Cardiac fibroblast (primary cell): Measurements from ENCODE around the gene TFRC.
"Not testable (repeated sequence)": the region's sequence is repeated elsewhere in the genome, so short reads cannot be mapped to it uniquely, and the experiment has no call there.

Experiments used
- DNase-seq, 2 donors: peaks; one replicate each; pipeline versions ENCODE4 v3.0.0 to v3.0.0-alpha.2; 2010; ENCODE audit warnings: low read depth in 2 of 2
- H3K4me3 ChIP-seq, 2 donors: replicated peaks in 1 of 2; 1 replicate in 1 of 2; 2 replicates in 1 of 2; pipeline ENCODE4 v1.5.1; 2011; ENCODE audit warnings: low read depth in 2 of 2, low read length in 2 of 2, mild to moderate bottlenecking in 2 of 2, moderate library complexity in 1 of 2
- TF ChIP-seq, protein P1 (sequence below): IDR thresholded peaks from one replicate; pipeline ENCODE4 v1.5.1; 2011; ENCODE audit warnings: low read depth, mild to moderate bottlenecking, low read length, inconsistent platforms

TFRC gene

DNA sequence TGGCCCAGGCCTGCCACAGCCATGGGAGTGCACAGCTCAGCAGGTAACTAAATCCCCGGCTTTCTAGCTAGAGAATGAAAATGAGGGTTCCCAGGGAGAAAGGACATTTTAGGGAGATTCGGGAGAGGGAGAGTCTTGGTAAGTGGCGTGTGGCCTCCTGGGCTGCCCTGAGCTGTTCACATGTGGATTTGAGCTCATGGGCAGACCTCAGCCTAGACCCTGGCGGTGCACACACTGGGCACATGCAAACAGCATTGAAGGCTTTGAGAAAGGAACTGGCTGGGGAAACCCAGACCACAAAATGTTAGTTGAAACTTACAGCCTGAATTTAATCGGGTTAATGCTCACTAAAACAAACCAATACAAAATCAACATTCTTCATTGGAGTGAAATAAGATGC is 72.4 kb downstream of the TFRC start:
- TF ChIP-seq, protein P1, sequence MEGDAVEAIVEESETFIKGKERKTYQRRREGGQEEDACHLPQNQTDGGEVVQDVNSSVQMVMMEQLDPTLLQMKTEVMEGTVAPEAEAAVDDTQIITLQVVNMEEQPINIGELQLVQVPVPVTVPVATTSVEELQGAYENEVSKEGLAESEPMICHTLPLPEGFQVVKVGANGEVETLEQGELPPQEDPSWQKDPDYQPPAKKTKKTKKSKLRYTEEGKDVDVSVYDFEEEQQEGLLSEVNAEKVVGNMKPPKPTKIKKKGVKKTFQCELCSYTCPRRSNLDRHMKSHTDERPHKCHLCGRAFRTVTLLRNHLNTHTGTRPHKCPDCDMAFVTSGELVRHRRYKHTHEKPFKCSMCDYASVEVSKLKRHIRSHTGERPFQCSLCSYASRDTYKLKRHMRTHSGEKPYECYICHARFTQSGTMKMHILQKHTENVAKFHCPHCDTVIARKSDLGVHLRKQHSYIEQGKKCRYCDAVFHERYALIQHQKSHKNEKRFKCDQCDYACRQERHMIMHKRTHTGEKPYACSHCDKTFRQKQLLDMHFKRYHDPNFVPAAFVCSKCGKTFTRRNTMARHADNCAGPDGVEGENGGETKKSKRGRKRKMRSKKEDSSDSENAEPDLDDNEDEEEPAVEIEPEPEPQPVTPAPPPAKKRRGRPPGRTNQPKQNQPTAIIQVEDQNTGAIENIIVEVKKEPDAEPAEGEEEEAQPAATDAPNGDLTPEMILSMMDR = no peak

DNA sequence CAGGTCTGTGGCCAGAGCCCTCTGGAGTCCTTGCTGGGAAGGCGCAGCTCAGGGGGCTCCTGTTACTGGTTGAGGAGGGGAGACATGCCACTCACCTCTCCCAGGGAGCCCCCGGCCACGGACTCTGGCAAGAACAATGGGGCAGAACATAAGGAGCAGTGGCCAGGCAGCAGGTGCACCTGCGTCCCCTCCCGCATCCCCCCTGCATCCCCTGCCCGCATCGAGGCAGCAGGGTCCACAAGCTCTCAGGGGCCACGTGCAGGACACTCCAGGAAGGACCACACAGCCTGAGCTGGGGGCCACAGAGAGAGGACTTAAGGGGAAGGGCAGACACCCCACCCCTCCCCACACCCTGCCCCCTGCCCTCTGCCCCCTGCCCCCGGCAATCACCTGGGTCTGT is 73.0 kb downstream of the TFRC start:
- no peak for DNase-seq
- TF ChIP-seq, protein P1 = no peak
- H3K4me3 ChIP-seq = no peak overlapping the region

More for the DNA sequence above, 72.4 kb downstream of the TFRC start:
- H3K4me3 ChIP-seq = no peak overlapping the region
- no peak for DNase-seq

DNA sequence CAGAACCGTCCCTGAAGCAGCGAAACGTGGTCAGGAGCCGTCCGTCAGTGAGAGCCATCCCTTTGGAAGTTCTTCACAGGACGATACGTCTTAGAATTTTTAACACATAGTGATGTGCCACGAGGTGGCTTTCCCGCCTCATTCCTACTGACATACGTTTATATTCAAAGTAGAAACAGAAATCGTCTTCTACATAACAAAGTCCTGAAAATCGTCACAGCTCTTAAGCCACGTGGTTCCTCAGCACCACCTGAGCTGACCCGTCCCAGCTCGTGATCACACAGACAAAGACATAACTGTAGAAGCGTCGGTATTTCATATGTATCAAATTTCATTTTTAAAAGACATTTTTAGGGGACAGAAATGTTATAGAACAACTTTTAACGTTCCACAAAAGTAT is 73.5 kb downstream of the TFRC start:
- TF ChIP-seq, protein P1 = no peak
- DNase-seq = no peak
- no peak overlapping the region for H3K4me3 ChIP-seq

DNA sequence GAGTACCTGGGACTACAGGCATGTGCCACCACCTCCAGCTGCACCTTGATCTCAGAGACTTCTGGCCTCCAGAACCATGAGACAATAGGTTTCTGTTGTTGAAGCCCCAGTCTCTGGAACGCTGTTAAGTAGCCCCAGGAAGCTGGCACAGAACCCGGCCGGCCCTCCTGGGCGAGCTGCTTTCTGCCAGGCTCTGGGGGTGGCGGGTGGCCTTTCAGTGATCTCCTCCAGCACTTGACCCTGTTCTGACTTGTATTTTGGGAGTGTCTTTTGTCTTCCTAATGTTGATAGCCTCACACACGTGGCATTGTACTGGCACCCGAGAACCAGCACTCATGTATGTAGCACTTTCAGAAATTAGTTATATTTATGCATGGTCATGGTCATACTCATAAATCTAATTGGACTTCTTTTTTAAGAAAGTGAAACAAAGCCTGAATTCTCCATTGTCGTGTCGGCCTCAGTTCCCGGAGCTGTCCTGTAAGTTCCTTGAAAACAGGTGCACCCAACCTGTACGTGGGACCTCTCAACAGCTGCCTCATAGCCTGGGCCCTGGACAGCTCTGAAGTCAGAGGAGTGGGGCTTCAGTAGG is 74.0 kb downstream of the TFRC start:
- no peak for DNase-seq
- H3K4me3 ChIP-seq = no peak overlapping the region
- TF ChIP-seq, protein P1 = no peak

DNA sequence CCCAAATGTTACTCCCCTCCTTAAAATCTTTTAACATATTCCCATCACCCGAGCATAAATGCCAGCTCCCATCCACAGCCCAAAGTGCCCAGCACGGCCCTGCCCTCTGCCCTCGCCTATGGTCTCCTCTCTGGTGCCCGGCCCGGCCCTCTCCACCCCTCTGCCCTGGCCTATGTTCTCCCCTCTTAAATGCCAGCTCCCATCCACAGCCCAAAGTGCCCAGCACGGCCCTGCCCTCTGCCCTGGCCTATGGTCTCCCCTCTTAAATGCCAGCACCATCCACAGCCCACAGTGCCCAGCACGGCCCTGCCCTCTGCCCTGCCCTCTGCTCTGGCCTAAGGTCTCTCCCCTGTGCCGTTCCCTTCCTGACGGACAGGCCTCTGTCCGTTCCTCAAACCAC is 76.6 kb downstream of the TFRC start:
- H3K4me3 ChIP-seq, DNase-seq: not testable (repeated sequence)

DNA sequence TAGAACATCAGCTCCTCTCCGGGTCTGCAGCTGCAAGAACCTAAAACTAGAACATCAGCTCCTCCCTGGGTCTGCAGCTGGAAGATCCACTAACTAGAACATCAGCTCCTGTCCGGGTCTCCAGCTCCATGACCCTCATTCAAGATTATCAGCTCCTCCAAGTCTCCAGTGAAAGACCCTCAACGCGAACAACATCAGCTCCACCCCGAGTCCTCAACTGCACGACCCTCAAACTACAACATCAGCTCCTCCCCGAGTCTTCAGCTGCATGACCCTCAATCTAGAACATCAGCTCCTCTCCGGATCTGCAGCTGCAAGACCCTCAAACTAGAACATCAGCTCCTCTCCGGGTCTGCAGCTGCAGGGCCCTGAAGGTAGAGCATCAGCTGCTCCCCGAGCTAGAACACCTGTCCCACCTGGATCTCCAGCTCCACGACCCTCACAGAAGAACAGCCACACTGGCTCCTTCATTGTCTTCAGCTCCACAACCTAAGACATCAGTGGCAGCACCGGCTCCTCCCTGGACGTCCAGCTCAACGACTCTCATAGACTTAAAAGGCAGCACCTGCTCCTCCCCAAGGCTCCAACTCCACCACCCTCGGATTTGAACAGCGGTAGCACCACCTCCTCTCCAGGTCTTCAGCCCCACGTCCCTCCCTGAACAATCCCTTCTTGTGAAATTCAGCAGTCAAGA is 77.4 kb downstream of the TFRC start:
- H3K4me3 ChIP-seq = not testable (repeated sequence)

DNA sequence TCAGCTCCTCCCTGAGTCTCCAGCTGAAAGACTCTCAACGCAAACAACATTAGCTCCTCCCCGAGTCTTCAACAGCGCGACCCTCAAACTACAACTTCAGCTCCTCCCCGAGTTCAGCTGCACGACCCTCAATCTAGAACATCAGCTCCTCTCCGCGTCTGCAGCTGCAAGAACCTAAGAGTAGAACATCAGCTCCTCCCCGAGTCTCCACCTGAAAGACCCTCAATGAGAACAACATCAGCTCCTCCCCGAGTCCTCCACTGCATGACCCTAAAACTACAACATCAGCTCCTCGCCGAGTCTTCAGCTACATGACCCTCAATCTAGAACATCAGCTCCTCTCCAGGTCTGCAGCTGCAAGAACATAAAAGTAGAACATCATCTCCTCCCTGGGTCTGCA is 78.3 kb downstream of the TFRC start:
- no peak overlapping the region for H3K4me3 ChIP-seq
- no peak for DNase-seq
- TF ChIP-seq, protein P1 = no peak

More for the DNA sequence above, 77.4 kb downstream of the TFRC start:
- not testable (repeated sequence) for DNase-seq

DNA sequence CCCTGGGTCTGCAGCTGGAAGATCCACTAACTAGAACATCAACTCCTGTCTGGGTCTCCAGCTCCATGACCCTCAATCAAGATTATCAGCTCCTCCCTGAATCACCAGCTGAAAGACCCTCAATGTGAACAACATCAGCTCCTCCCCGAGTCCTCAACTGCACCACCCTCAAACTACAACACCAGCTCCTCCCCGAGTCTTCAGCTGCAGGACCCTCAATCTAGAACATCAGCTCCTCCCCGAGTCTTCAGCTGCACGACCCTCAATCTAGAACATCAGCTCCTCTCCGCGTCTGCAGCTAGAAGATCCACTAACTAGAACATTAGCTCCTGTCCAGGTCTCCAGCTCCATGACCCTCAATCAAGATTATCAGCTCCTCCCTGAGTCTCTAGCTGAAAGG is 79.2 kb downstream of the TFRC start:
- not testable (repeated sequence) for DNase-seq, H3K4me3 ChIP-seq

DNA sequence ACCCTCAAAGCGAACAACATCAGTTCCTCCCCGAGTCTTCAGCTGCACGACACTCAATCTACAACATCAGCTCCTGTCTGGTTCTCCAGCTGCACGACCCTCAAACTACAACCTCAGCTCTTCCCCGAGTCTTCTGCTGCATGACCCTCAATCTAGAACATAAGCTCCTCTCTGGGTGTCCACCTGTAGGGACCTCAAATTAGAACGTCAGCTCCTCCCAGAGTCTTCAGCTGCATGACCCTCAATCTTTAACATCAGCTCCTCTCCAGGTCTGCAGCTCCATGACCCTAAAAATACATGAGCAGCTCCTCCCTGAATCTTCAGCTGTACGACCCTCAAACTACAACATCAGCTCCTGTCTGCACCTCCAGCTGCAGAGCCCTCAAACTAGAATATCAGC is 80.7 kb downstream of the TFRC start:
- H3K4me3 ChIP-seq, DNase-seq: not testable (repeated sequence)

DNA sequence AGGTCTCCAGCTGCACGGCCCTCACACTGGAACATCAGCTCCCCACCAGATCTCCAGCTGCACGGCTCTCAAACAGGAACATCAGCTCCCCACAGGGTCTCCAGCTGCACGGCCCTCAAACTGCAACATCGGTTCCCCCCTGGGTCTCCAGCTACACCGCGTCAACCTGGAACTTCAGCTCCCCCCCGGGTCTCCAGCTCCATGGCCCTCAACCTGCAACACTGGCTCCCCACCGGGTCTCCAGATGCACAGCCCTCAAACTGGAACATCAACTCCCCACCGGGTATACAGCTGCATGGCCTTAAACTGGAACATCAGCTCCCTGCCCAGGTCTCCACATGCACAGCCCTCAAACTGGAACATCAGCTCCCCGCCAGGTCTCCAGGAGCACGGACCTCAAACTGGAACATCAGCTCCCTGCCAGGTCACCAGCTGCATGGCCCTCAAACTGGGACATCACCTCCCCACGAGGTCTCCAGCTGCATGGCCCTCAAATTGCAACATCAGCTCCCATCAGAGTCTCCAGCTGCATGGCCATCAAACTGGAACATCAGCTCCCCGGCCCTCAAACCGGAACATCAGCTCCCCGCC is 81.4 kb downstream of the TFRC start:
- DNase-seq, H3K4me3 ChIP-seq: not testable (repeated sequence)
